Natural killer cell (primary cell): ENCODE data around the gene CAMTA2. TPM values are rescaled to one million over a fixed set of nuclear protein-coding genes. Genes with fewer than 3 reads are reported as not detected.
"Not testable (repeated sequence)": the region's sequence is repeated elsewhere in the genome, so short reads cannot be mapped to it uniquely, and the experiment has no call there.

Experiments
- ATAC-seq, 3 donors: fragments of 150-1000 bp in 2 of 3; fragments of 200-7000 bp in 1 of 3; cut with Tn5 transposase; 1 replicate in 1 of 3; 2 replicates in 2 of 3; pipeline ENCODE4 v1.10.0; 2021; ENCODE audit warnings: mild to moderate bottlenecking in 2 of 3, moderate library complexity in 2 of 3
- DNase-seq, 2 donors: peaks; one replicate each; pipeline versions ENCODE4 v3.0.0 to v3.0.0-alpha.2; 2013 to 2021; ENCODE audit warnings: mixed read lengths in 1 of 2
- H3K27ac ChIP-seq: one replicate; pipeline ENCODE4 v1.5.1; 2013; ENCODE audit warnings: mild to moderate bottlenecking, low read length
- H3K27me3 ChIP-seq: one replicate; pipeline ENCODE4 v1.6.1; 2013; ENCODE audit warnings: low read length; ENCODE audit not compliant: control insufficient read depth, insufficient read depth
- H3K36me3 ChIP-seq: one replicate; pipeline ENCODE4 v1.6.1; 2013; ENCODE audit warnings: low read length; ENCODE audit not compliant: control insufficient read depth, insufficient read depth
- H3K4me1 ChIP-seq: one replicate; pipeline ENCODE4 v1.6.1; 2013; ENCODE audit warnings: low read length; ENCODE audit not compliant: control insufficient read depth, insufficient read depth
- H3K4me3 ChIP-seq: one replicate; pipeline ENCODE4 v1.5.1; 2013; ENCODE audit warnings: low read length
- H3K9me3 ChIP-seq: one replicate; pipeline ENCODE4 v1.6.1; 2013; ENCODE audit warnings: low read length; ENCODE audit not compliant: control insufficient read depth, insufficient read depth
- H3K27ac Mint-ChIP-seq, 2 donors: one replicate each; pipeline ENCODE4 v1.8.0; 2022; ENCODE audit warnings: mild to moderate bottlenecking in 2 of 2, mixed read lengths in 2 of 2, moderate library complexity in 1 of 2
- H3K27me3 Mint-ChIP-seq, 2 donors: one replicate each; pipeline ENCODE4 v1.8.0; 2022; ENCODE audit warnings: low read depth in 2 of 2, mixed read lengths in 2 of 2
- H3K36me3 Mint-ChIP-seq: one replicate; pipeline ENCODE4 v1.8.0; 2022; ENCODE audit warnings: mixed read lengths
- H3K4me1 Mint-ChIP-seq, 2 donors: one replicate each; pipeline ENCODE4 v1.8.0; 2022; ENCODE audit warnings: mixed read lengths in 2 of 2
- H3K4me3 Mint-ChIP-seq: one replicate; pipeline ENCODE4 v1.8.0; 2022; ENCODE audit warnings: mild to moderate bottlenecking, moderate library complexity, mixed read lengths
- H3K9me3 Mint-ChIP-seq, 2 donors: one replicate each; pipeline ENCODE4 v1.8.0; 2022; ENCODE audit warnings: mixed read lengths in 2 of 2
- CTCF ChIP-seq: fragments of 200-600 bp; IDR thresholded peaks from one replicate; pipeline ENCODE4 v1.8.0; 2022; ENCODE audit warnings: antibody characterized with exemption
- WGBS: methylation state at CpG from one replicate; pipeline ENCODE4 v1.1.7; 2013; ENCODE audit warnings: missing lambda C conversion rate; ENCODE audit not compliant: insufficient coverage; 5-methylcytosine and 5-hydroxymethylcytosine counted together
- intact Hi-C: fragments of 100-400 bp; cut with micrococcal nuclease; formaldehyde crosslinking; loops from one replicate; pipeline ENCODE4 v1.14.2; 2022
- total RNA-seq, 4 donors: library from RNA; stranded (reverse); fragments of 120-200 nt in 1 of 4; gene quantifications; one replicate each; pipeline versions ENCODE4 v1.2.3 to v1.2.4, GENCODE V29; 2013 to 2022

CAMTA2 gene
- total RNA-seq, 3 donors from 2014 or later (not counting 1 experiment from before 2014, with no cell fraction given): 56.2 to 69.5 (median 69.4) TPM

GRCh38 chr17:4931963-4932362, 55.5 kb downstream of the CAMTA2 start, which contains the start of gene GP1BA:
GP1BA (plus strand) TSS chr17:4932277; CDS start chr17:4932605, 328 bp downstream.
- no peak within 1 kb of the TSS for H3K27ac ChIP-seq
- 58% methylated on average over 11 of the region's 14 CpGs for WGBS
- H3K27me3 ChIP-seq: no peaks in the 10 kb centered on the region
- TF ChIP-seq CTCF: no peak
- H3K36me3 ChIP-seq: peaks cover 1% of the 10 kb centered on the region
- no peaks in the 10 kb centered on the region for H3K9me3 Mint-ChIP-seq
- no peak within 1 kb of the TSS for H3K4me3 Mint-ChIP-seq
- no peaks in the 10 kb centered on the region for H3K36me3 Mint-ChIP-seq
- no peak within 1 kb of the TSS for H3K4me3 ChIP-seq
- ATAC-seq (no peak), DNase-seq (no peak)
- intact Hi-C loops: no loop called here
- no peaks in the 10 kb centered on the region for H3K9me3 ChIP-seq
- peaks cover 22% of the 10 kb centered on the region for H3K4me1 ChIP-seq
- H3K4me1 Mint-ChIP-seq: peaks cover 28 to 37% of the 10 kb centered on the region in 2 donors
- H3K27ac Mint-ChIP-seq: no peak within 1 kb of the TSS
- H3K27me3 Mint-ChIP-seq: peaks cover 0 to 4% of the 10 kb centered on the region in 2 donors

- WGBS: 97% methylated on average over 18 of the region's 18 CpGs
- TF ChIP-seq CTCF: no peak
- intact Hi-C loops: no loop called here
Observed at GRCh38 chr17:4928881-4929280, 58.6 kb downstream of the CAMTA2 start.

GRCh38 chr17:4926577-4927335, 60.7 kb downstream of the CAMTA2 start:
- H3K27ac ChIP-seq, H3K4me3 Mint-ChIP-seq, ATAC-seq, H3K27me3 Mint-ChIP-seq, H3K27ac Mint-ChIP-seq, DNase-seq, H3K36me3 ChIP-seq, H3K4me1 Mint-ChIP-seq, H3K9me3 Mint-ChIP-seq, H3K9me3 ChIP-seq, intact Hi-C loops, H3K36me3 Mint-ChIP-seq, H3K4me1 ChIP-seq, H3K27me3 ChIP-seq, H3K4me3 ChIP-seq: not testable (repeated sequence)
- WGBS: 97% methylated on average over 23 of the region's 24 CpGs

More at GRCh38 chr17:4928881-4929280, 58.6 kb downstream of the CAMTA2 start:
- ATAC-seq (no peak), DNase-seq (no peak)
- H3K4me1 ChIP-seq: peaks cover 14% of the 10 kb centered on the region
- no peak overlapping the region for H3K27ac ChIP-seq
- H3K9me3 ChIP-seq: no peaks in the 10 kb centered on the region
- Mint-ChIP-seq H3K4me1 (peaks cover 11 to 18% of the 10 kb centered on the region in 2 donors), H3K4me3 (no peak overlapping the region), H3K9me3 (no peaks in the 10 kb centered on the region), H3K36me3 (no peaks in the 10 kb centered on the region), H3K27ac (no peak overlapping the region), H3K27me3 (peaks cover 0 to under 1% of the 10 kb centered on the region in 2 donors)
- H3K36me3 ChIP-seq: no peaks in the 10 kb centered on the region
- H3K27me3 ChIP-seq: no peaks in the 10 kb centered on the region
- H3K4me3 ChIP-seq: no peak overlapping the region

GRCh38 chr17:4921320-4921719, 66.2 kb downstream of the CAMTA2 start:
- no peaks in the 10 kb centered on the region for H3K4me1 Mint-ChIP-seq
- H3K27me3 Mint-ChIP-seq: no peaks in the 10 kb centered on the region
- H3K36me3 ChIP-seq: no peaks in the 10 kb centered on the region
- no peak overlapping the region for H3K27ac ChIP-seq
- no peak for DNase-seq
- no peak for ATAC-seq
- no peak overlapping the region for H3K4me3 Mint-ChIP-seq
- intact Hi-C loops: no loop called here
- no peaks in the 10 kb centered on the region for H3K9me3 Mint-ChIP-seq
- no peaks in the 10 kb centered on the region for H3K4me1 ChIP-seq
- H3K27ac Mint-ChIP-seq: no peak overlapping the region
- H3K9me3 ChIP-seq: no peaks in the 10 kb centered on the region
- TF ChIP-seq CTCF: no peak
- no peaks in the 10 kb centered on the region for H3K27me3 ChIP-seq
- 100% methylated on average over 2 of the region's 4 CpGs for WGBS
- no peaks in the 10 kb centered on the region for H3K36me3 Mint-ChIP-seq
- no peak overlapping the region for H3K4me3 ChIP-seq
